ENCODE measurements around the gene GXYLT2. TPM values are rescaled to one million over a fixed set of nuclear protein-coding genes. Genes with fewer than 3 reads are reported as not detected.

The GXYLT2 gene
- total and polyA plus RNA-seq, 2 of the 13 experiments (the other 11 are each of a cell fraction or from before 2014, with no cell fraction given): 4.3 to 6.9 TPM

DNA sequence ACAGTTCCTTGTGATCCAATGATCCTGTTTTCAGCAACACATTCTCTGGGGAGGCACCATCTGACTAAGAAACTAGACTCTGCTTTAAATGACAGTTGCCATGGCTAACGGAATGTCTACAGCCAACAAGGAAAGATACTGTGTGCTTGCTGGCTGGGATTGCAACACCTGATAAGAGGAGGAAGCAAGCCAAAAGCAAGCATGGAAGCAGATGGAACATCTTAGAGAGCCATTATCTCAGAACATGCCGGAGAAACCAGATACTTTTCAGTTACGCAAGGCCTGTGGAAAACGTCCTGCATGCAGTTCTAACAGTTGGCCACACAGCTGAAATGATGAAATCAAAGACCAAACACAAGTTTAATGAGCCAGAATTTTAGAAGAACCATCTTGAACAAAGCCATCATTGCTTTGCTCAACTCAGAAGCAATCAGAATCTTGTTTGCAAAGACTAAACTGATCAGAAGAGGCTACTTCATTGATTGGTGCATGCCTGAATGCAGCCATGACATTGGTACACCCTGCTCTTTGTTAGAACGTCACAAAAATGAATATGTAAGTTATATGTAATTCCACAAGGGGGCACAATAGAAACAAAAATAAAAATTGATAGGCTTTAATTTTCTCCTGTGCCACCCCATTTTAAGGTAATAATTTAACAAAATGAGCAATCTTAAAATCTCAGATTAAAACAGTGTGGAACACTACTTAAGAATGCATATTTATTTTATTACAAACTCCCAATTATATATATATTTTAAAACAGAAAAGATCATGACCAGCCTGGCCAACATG lies 50.8 kb downstream of the GXYLT2 start (continued):
- peak; percentile 82; the same call in 1 of the 2 replicates for TF ChIP-seq REPIN1 (CRISPR knock-in tag; IDR thresholded peaks at IDR 0.05; ENCODE audit: borderline replicate concordance, low read depth)
- no peak for TF ChIP-seq ZFYVE20 (CRISPR knock-in tag; IDR thresholded peaks at IDR 0.05; ENCODE audit: borderline replicate concordance, low read depth)
- no peak for TF ChIP-seq ZNF800 (CRISPR knock-in tag; IDR thresholded peaks at IDR 0.05)
- TF ChIP-seq STAG1 (CRISPR knock-in tag; IDR thresholded peaks at IDR 0.05): peak; percentile 65
- no peak for TF ChIP-seq ZNF547 (CRISPR knock-in tag; IDR thresholded peaks at IDR 0.05)
- TF ChIP-seq ZSCAN20 (CRISPR knock-in tag; IDR thresholded peaks at IDR 0.05; ENCODE audit: borderline replicate concordance): no peak
- TF ChIP-seq, protein P1, sequence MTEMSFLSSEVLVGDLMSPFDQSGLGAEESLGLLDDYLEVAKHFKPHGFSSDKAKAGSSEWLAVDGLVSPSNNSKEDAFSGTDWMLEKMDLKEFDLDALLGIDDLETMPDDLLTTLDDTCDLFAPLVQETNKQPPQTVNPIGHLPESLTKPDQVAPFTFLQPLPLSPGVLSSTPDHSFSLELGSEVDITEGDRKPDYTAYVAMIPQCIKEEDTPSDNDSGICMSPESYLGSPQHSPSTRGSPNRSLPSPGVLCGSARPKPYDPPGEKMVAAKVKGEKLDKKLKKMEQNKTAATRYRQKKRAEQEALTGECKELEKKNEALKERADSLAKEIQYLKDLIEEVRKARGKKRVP (CRISPR knock-in tag; IDR thresholded peaks at IDR 0.05): peak in 1 of 2 experiments; percentile 84; a peak in 2 of 4 replicates
- no peak for TF ChIP-seq NR1H2 (CRISPR knock-in tag; IDR thresholded peaks at IDR 0.05; ENCODE audit: borderline replicate concordance, low read depth)
- peak; percentile 60; the same call in 1 of the 2 replicates for TF ChIP-seq EHMT2 (IDR thresholded peaks at IDR 0.05; ENCODE audit: borderline replicate concordance, low read depth, low read length)
- no peak for TF ChIP-seq MTA3 (CRISPR knock-in tag; IDR thresholded peaks at IDR 0.05)
- TF ChIP-seq, protein P2, sequence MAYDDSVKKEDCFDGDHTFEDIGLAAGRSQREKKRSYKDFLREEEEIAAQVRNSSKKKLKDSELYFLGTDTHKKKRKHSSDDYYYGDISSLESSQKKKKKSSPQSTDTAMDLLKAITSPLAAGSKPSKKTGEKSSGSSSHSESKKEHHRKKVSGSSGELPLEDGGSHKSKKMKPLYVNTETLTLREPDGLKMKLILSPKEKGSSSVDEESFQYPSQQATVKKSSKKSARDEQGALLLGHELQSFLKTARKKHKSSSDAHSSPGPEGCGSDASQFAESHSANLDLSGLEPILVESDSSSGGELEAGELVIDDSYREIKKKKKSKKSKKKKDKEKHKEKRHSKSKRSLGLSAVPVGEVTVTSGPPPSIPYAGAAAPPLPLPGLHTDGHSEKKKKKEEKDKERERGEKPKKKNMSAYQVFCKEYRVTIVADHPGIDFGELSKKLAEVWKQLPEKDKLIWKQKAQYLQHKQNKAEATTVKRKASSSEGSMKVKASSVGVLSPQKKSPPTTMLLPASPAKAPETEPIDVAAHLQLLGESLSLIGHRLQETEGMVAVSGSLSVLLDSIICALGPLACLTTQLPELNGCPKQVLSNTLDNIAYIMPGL (CRISPR knock-in tag; IDR thresholded peaks at IDR 0.05; ENCODE audit: borderline replicate concordance in 1 of 2, low read depth in 1 of 2): peak; percentile 58 to 64
- TF ChIP-seq CBX1 (IDR thresholded peaks at IDR 0.05; ENCODE audit: low read depth): no peak
- TF ChIP-seq ZNF460 (CRISPR knock-in tag; IDR thresholded peaks at IDR 0.05; ENCODE audit: borderline replicate concordance): no peak
- TF ChIP-seq ISL2 (CRISPR knock-in tag; IDR thresholded peaks at IDR 0.05): peak; percentile 64; the same call in 1 of the 2 replicates
- TF ChIP-seq, protein P3, sequence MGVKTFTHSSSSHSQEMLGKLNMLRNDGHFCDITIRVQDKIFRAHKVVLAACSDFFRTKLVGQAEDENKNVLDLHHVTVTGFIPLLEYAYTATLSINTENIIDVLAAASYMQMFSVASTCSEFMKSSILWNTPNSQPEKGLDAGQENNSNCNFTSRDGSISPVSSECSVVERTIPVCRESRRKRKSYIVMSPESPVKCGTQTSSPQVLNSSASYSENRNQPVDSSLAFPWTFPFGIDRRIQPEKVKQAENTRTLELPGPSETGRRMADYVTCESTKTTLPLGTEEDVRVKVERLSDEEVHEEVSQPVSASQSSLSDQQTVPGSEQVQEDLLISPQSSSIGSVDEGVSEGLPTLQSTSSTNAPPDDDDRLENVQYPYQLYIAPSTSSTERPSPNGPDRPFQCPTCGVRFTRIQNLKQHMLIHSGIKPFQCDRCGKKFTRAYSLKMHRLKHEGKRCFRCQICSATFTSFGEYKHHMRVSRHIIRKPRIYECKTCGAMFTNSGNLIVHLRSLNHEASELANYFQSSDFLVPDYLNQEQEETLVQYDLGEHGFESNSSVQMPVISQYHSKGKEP (CRISPR knock-in tag; IDR thresholded peaks at IDR 0.05): no peak
- no peak; the same call in 1 of the 2 replicates for TF ChIP-seq RFXAP (CRISPR knock-in tag; IDR thresholded peaks at IDR 0.05; ENCODE audit: borderline replicate concordance)
- TF ChIP-seq ZNF160 (CRISPR knock-in tag; IDR thresholded peaks at IDR 0.05): no peak
- TF ChIP-seq NFYC (CRISPR knock-in tag; IDR thresholded peaks at IDR 0.05): no peak; the same call in 1 of the 2 replicates
- TF ChIP-seq GABPA (IDR thresholded peaks at IDR 0.05; ENCODE audit: low read depth, low read length): no peak
- no peak for TF ChIP-seq GABPA (CRISPR knock-in tag; IDR thresholded peaks at IDR 0.05; ENCODE audit: low read depth)
- TF ChIP-seq ZNF350 (CRISPR knock-in tag; IDR thresholded peaks at IDR 0.05; ENCODE audit: borderline replicate concordance, low read depth): no peak
- TF ChIP-seq GATAD2A (CRISPR knock-in tag; IDR thresholded peaks at IDR 0.05): peak; percentile 76

All from HepG2 (cell line).